GM12878 (cell line): ENCODE results near the gene ISLR2. TPM values are rescaled to one million over a fixed set of nuclear protein-coding genes. Genes with fewer than 3 reads are reported as not detected.

ENCODE experiments used
- ATAC-seq: fragments of 200-7000 bp; cut with Tn5 transposase; 3 replicates; pipeline ENCODE4 v1.9.1; 2020; ENCODE audit warnings: mild to moderate bottlenecking, moderate library complexity
- BruUV-seq: library from RNA; stranded (reverse); fragments of 400-500 nt; replicated peaks from 2 replicates; lab custom pipeline; 2021; lab: Mats Ljungman, UMichigan
- CTCF ChIA-PET: fragments of 300-600 bp; sonication (Branson Sonifier 250); formaldehyde crosslinking; extraction: SDS; loops from one replicate; lab custom pipeline; 2021; ENCODE audit warnings: inconsistent platforms; lab: Yijun Ruan, JAX
- POLR2A ChIA-PET: fragments of 350-600 bp; formaldehyde crosslinking; extraction: SDS; loops from one replicate; lab custom pipeline; 2021; ENCODE audit warnings: inconsistent platforms; lab: Charles Lee
- RAD21 ChIA-PET: fragments of 300-600 bp; sonication (Branson Sonifier 250); formaldehyde crosslinking; loops from one replicate; lab custom pipeline; 2023; ENCODE audit warnings: antibody characterized with exemption; ENCODE audit not compliant: unreplicated experiment; lab: Charles Lee
- SMC1A ChIA-PET: fragments of 300-600 bp; sonication (Branson Sonifier 250); formaldehyde crosslinking; loops from one replicate; lab custom pipeline; 2023; ENCODE audit not compliant: unreplicated experiment, uncharacterized antibody; lab: Charles Lee
- DNase-seq: peaks from one replicate; pipeline ENCODE4 v3.0.0-alpha.2; 2011; ENCODE audit warnings: low read depth, low spot score
- FAIRE-seq: peaks from 3 replicates; lab custom pipeline; 2011; peaks lifted over from hg19 to GRCh38; lab: Jason Lieb, UNC
- H2AFZ ChIP-seq: 2 replicates; pipeline ENCODE4 v1.6.0; 2011; ENCODE audit warnings: low read depth, low read length, control low read depth; ENCODE audit not compliant: control insufficient read depth
- H3K27ac ChIP-seq: 2 replicates; pipeline ENCODE4 v1.5.1; 2011; ENCODE audit warnings: control low read depth; ENCODE audit not compliant: control insufficient read depth, insufficient read depth
- H3K27me3 ChIP-seq, 2 experiments: replicated peaks in 1 of 2; 2 replicates each; pipeline versions ENCODE4 v1.6.0 to v1.6.1; 2011; ENCODE audit warnings: low read length in 1 of 2; ENCODE audit not compliant: control insufficient read depth in 2 of 2, insufficient read depth in 2 of 2
- H3K36me3 ChIP-seq, 2 experiments: 2 replicates each; pipeline ENCODE4 v1.5.1; 2011; ENCODE audit warnings: low read length in 1 of 2; ENCODE audit not compliant: control insufficient read depth in 2 of 2, insufficient read depth in 2 of 2
- H3K4me1 ChIP-seq: 2 replicates; pipeline ENCODE4 v1.6.1; 2011; ENCODE audit warnings: mild to moderate bottlenecking, low read length, moderate library complexity, mixed read lengths; ENCODE audit not compliant: control insufficient read depth, insufficient read depth
- H3K4me2 ChIP-seq: 2 replicates; pipeline ENCODE4 v1.6.0; 2011; ENCODE audit warnings: control low read depth; ENCODE audit not compliant: control insufficient read depth, insufficient read depth
- H3K4me3 ChIP-seq: fragments of 200-600 bp; sonication (generic); 2 replicates; pipeline ENCODE4 v1.5.1; 2016
- H3K79me2 ChIP-seq: 2 replicates; pipeline ENCODE4 v1.6.0; 2011; ENCODE audit warnings: low read length; ENCODE audit not compliant: control insufficient read depth, insufficient read depth
- H3K9ac ChIP-seq: 2 replicates; pipeline ENCODE4 v1.8.0; 2011; ENCODE audit warnings: low read length, control low read depth, mixed read lengths; ENCODE audit not compliant: control insufficient read depth, insufficient read depth
- H3K9me3 ChIP-seq: replicated peaks from 3 replicates; pipeline ENCODE4 v1.5.1; 2011; ENCODE audit warnings: mild to moderate bottlenecking, low read length; ENCODE audit not compliant: control insufficient read depth, insufficient read depth
- H4K20me1 ChIP-seq: 2 replicates; pipeline ENCODE4 v1.6.0; 2011; ENCODE audit not compliant: control insufficient read depth, insufficient read depth
- BCLAF1 ChIP-seq: fragments of 450-650 bp; IDR thresholded peaks from 2 replicates; pipeline ENCODE4 v1.6.1; 2017; ENCODE audit warnings: antibody characterized with exemption, mild to moderate bottlenecking, moderate library complexity
- CUX1 ChIP-seq: IDR thresholded peaks from 2 replicates; pipeline ENCODE4 v1.6.1; 2012; ENCODE audit warnings: improper control_type of control experiment, low read depth, low read length; ENCODE audit not compliant: insufficient replicate concordance
- EGR1 ChIP-seq, 2 experiments: IDR thresholded peaks; 1 replicate in 1 of 2; 2 replicates in 1 of 2; pipeline ENCODE4 v1.6.1; 2011 to 2012; ENCODE audit warnings: low read depth in 2 of 2, low read length in 2 of 2, borderline replicate concordance in 1 of 2, mild to moderate bottlenecking in 1 of 2, moderate library complexity in 1 of 2
- EP300 ChIP-seq, 2 experiments: fragments of 150-350 bp in 1 of 2; IDR thresholded peaks; 2 replicates each; pipeline ENCODE4 v1.6.1; 2011 to 2012; ENCODE audit warnings: low read depth in 2 of 2, low read length in 2 of 2, borderline replicate concordance in 1 of 2, improper control_type of control experiment in 1 of 2, inconsistent platforms in 1 of 2; ENCODE audit not compliant: control insufficient read depth in 1 of 2
- ETV6 ChIP-seq, 2 experiments: fragments of 450-650 bp in 1 of 2; IDR thresholded peaks in 1 of 2; conservative IDR thresholded peaks in 1 of 2; 2 replicates each; pipeline ENCODE4 v1.6.1; 2014; ENCODE audit warnings: antibody characterized with exemption in 1 of 2, borderline replicate concordance in 1 of 2, low read depth in 1 of 2, mild to moderate bottlenecking in 1 of 2, moderate library complexity in 1 of 2
- MEF2A ChIP-seq: IDR thresholded peaks from 2 replicates; pipeline ENCODE4 v1.6.1; 2011; ENCODE audit warnings: low read depth, mild to moderate bottlenecking, low read length, moderate library complexity; ENCODE audit not compliant: insufficient read depth
- PKNOX1 ChIP-seq: fragments of 450-650 bp; IDR thresholded peaks from 2 replicates; pipeline ENCODE4 v1.6.1; 2016; ENCODE audit warnings: mild to moderate bottlenecking
- RUNX3 ChIP-seq: IDR thresholded peaks from 2 replicates; pipeline ENCODE4 v1.6.1; 2012; ENCODE audit warnings: low read length, inconsistent platforms
- SMAD5 ChIP-seq: IDR thresholded peaks from 2 replicates; pipeline ENCODE4 v1.6.1; 2016; ENCODE audit warnings: antibody characterized with exemption, low read depth
- TCF7 ChIP-seq: IDR thresholded peaks from 2 replicates; pipeline ENCODE4 v1.6.1; 2014; ENCODE audit warnings: antibody characterized with exemption, borderline replicate concordance
- WGBS: methylation state at CpG from one replicate; pipeline ENCODE4 v1.1.6; 2016; ENCODE audit warnings: low lambda C conversion rate; ENCODE audit not compliant: insufficient replicate concordance, insufficient coverage; ENCODE audit errors: missing lambda C conversion rate; 5-methylcytosine and 5-hydroxymethylcytosine counted together
- in situ Hi-C: fragments of 300-500 bp; cut with MboI; formaldehyde crosslinking; loops from 9 replicates; pipeline ENCODE4 v1.14.3; 2018; ENCODE audit warnings: mixed read lengths
- intact Hi-C: fragments of 100-400 bp; cut with micrococcal nuclease; formaldehyde crosslinking; loops from one replicate; pipeline ENCODE4 v1.14.2; 2022; ENCODE audit not compliant: unreplicated experiment
- polyA plus RNA-seq, 11 experiments: library from polyadenylated mRNA; depleted of rRNA in 4 of 11; unstranded in 6 of 11; stranded (reverse) in 5 of 11; fragments of >200 nt; fragmentation: Nextera tagmentation in 4 of 11; fragmentation: Illumina TruSeq in 1 of 11; extraction: Ambion mirVana in 4 of 11; extraction: Trizol in 1 of 11; gene quantifications; 1 replicate in 1 of 11; 2 replicates in 10 of 11; pipeline versions ENCODE4 v1.2.1 to v1.2.3, GENCODE V29; 2011 to 2016; ENCODE audit warnings: inconsistent platforms in 2 of 11, missing spikeins in 2 of 11, low read depth in 1 of 11
- total RNA-seq, 4 experiments: library from RNA; depleted of rRNA in 3 of 4; stranded (reverse); fragments of >200 nt in 3 of 4; fragmentation: Illumina TruSeq in 1 of 4; extraction: Trizol in 1 of 4; gene quantifications; 2 replicates each; pipeline versions ENCODE4 v1.2.1 to v1.2.3, GENCODE V29; 2013 to 2021

The ISLR2 gene
- total and polyA plus RNA-seq, 10 of the 15 experiments (the other 5 are each of a cell fraction or from before 2014, with no cell fraction given), result 0.04 to 0.21 (median 0.07) TPM; not detected in 4

- ATAC-seq (peak; percentile 63), DNase-seq (no peak), FAIRE-seq (no peak)
- intact Hi-C loops (no loop called here), in situ Hi-C loops (no loop called here)
- H3K27ac ChIP-seq, result peak overlapping the region; percentile 82
- RAD21 ChIA-PET, result interaction anchor here (0.5 kb wide), 1 partner anchor 189 kb away, joined by 3 read pairs; no protein-coding TSS in a partner anchor
- CTCF ChIA-PET, result interaction anchor here (1.0 kb wide), 2 partner anchors 14 to 102 kb away, joined by 3 read pairs; no protein-coding TSS in a partner anchor
- BruUV-seq, result no TSS peak
- peak overlapping the region; percentile 1; the same call in 1 of the 2 replicates for H3K4me3 ChIP-seq
- no peaks in the 10 kb centered on the region for H4K20me1 ChIP-seq
- no peaks in the 10 kb centered on the region for H3K27me3 ChIP-seq
- POLR2A ChIA-PET, result interaction anchor here (0.7 kb wide), 1 partner anchor 1211 kb away, joined by 3 read pairs; no protein-coding TSS in a partner anchor
- SMC1A ChIA-PET, result no interaction called here
- H3K9me3 ChIP-seq, result no peaks in the 10 kb centered on the region
- H3K4me2 ChIP-seq, result peak overlapping the region; percentile 64
- WGBS, result 71% methylated on average over 9 of the region's 9 CpGs
- peaks cover 33% of the 10 kb centered on the region for H3K4me1 ChIP-seq
- H3K36me3 ChIP-seq, result no peaks in the 10 kb centered on the region
- no peak overlapping the region for H2AFZ ChIP-seq
- H3K79me2 ChIP-seq, result no peaks in the 10 kb centered on the region
- H3K9ac ChIP-seq, result peak overlapping the region; percentile 35; the same call in 1 of the 2 replicates
- TF ChIP-seq SMAD5 (no peak), EP300 (IDR thresholded peaks at IDR 0.05; ENCODE audit: borderline replicate concordance in 1 of 2, control insufficient read depth in 1 of 2, low read depth in 2 of 2, low read length in 2 of 2) (0 out of 4 replicates have a peak, but pooled peaks of 1 of the 2 experiments have one; percentile 7), PKNOX1 (peak; percentile 54), MEF2A (0 out of 2 replicates have a peak, but pooled peaks have one; percentile 29), ETV6 (conservative IDR thresholded peaks at IDR 0.05 in 1 of 2, IDR thresholded peaks at IDR 0.05 in 1 of 2; ENCODE audit: borderline replicate concordance in 1 of 2, low read depth in 1 of 2) (peak in 1 of 2 experiments; percentile 19; a peak in 2 of 4 replicates), EGR1 (IDR thresholded peaks at IDR 0.05; ENCODE audit: borderline replicate concordance in 1 of 2, low read depth in 2 of 2, low read length in 2 of 2) (0 out of 3 replicates have a peak, but pooled peaks of 1 of the 2 experiments have one; percentile 19), RUNX3 (0 out of 2 replicates have a peak, but pooled peaks have one; percentile 3), TCF7 (0 out of 2 replicates have a peak, but pooled peaks have one; percentile 0), BCLAF1 (no peak), CUX1 (peak; percentile 58)
These were observed 27.8 kb downstream of the ISLR2 start for GRCh38 chr15:74157868-74158827.
